ENCODE measurements around the gene ARRDC2. TPM values are rescaled to one million over a fixed set of nuclear protein-coding genes. Genes with fewer than 3 reads are reported as not detected.

The ARRDC2 gene
- total and polyA plus RNA-seq, 2 experiments from 2014 or later, result 5.7 to 19.7 TPM

- H3K4me1 ChIP-seq (ENCODE audit: insufficient read depth), result peaks cover 8% of the 10 kb centered on the region
- no peaks in the 10 kb centered on the region for H3K27me3 ChIP-seq (replicated peaks; ENCODE audit: insufficient read depth)
- H3K36me3 ChIP-seq (ENCODE audit: low read depth), result peaks cover 26% of the 10 kb centered on the region; the same call in 1 of the 2 replicates
- in situ Hi-C loops (cut with MboI), result no loop called here
- no peak overlapping the region for H3K4me3 ChIP-seq
- no peaks in the 10 kb centered on the region for H4K20me1 ChIP-seq (ENCODE audit: insufficient read depth)
- DNase-seq, result no peak
- no peak overlapping the region for H3K9ac ChIP-seq
- H3K79me2 ChIP-seq (ENCODE audit: insufficient read depth), result no peaks in the 10 kb centered on the region
- 76 to 77% methylated on average over 17 of the region's 17 CpGs for WGBS, 2 experiments (ENCODE audit: low coverage in 1 of 2, low lambda C conversion rate in 2 of 2, missing lambda C conversion rate in 2 of 2)
- 0 out of 2 replicates have a peak, but pooled peaks cover 11% of the 10 kb centered on the region for H3F3A ChIP-seq (ENCODE audit: insufficient read depth)
- H3K27ac ChIP-seq, result no peak overlapping the region
- TF ChIP-seq EZH2phosphoT487 (IDR thresholded peaks at IDR 0.05; ENCODE audit: insufficient read depth, low read depth), result no peak
- TF ChIP-seq EZH2 (IDR thresholded peaks at IDR 0.05; ENCODE audit: insufficient read depth, poor library complexity, severe bottlenecking), result no peak
- no peak overlapping the region for H2AFZ ChIP-seq
- no peaks in the 10 kb centered on the region for H3K9me2 ChIP-seq (ENCODE audit: insufficient read depth)
- no peak overlapping the region for H3K4me2 ChIP-seq (ENCODE audit: unreplicated experiment)
- H3K9me3 ChIP-seq (ENCODE audit: low read depth), result no peaks in the 10 kb centered on the region
These were observed 5.5 kb downstream of the ARRDC2 start for GRCh38 chr19:18013210-18014111.

GRCh38 chr19:18014197-18014596 lies 6.2 kb downstream of the ARRDC2 start:
- peaks cover 26% of the 10 kb centered on the region; the same call in 1 of the 2 replicates for H3K36me3 ChIP-seq (ENCODE audit: low read depth)
- in situ Hi-C loops (cut with MboI), result no loop called here

GRCh38 chr19:18016209-18016910 lies 8.4 kb downstream of the ARRDC2 start:
- Histone ChIP-seq H3F3A (ENCODE audit: insufficient read depth) (0 out of 2 replicates have a peak, but pooled peaks cover 11% of the 10 kb centered on the region), H3K9me2 (ENCODE audit: insufficient read depth) (no peaks in the 10 kb centered on the region), H3K4me3 (no peak overlapping the region), H2AFZ (no peak overlapping the region), H4K20me1 (ENCODE audit: insufficient read depth) (no peaks in the 10 kb centered on the region), H3K4me1 (ENCODE audit: insufficient read depth) (peaks cover 16% of the 10 kb centered on the region), H3K9ac (no peak overlapping the region), H3K27me3 (replicated peaks; ENCODE audit: insufficient read depth) (no peaks in the 10 kb centered on the region), H3K79me2 (ENCODE audit: insufficient read depth) (no peaks in the 10 kb centered on the region), H3K36me3 (ENCODE audit: low read depth) (peaks cover 18% of the 10 kb centered on the region; the same call in 1 of the 2 replicates), H3K27ac (no peak overlapping the region), H3K9me3 (ENCODE audit: low read depth) (no peaks in the 10 kb centered on the region), H3K4me2 (ENCODE audit: unreplicated experiment) (no peak overlapping the region)
- DNase-seq, result no peak
- TF ChIP-seq EZH2 (IDR thresholded peaks at IDR 0.05; ENCODE audit: insufficient read depth, poor library complexity, severe bottlenecking) (no peak), EZH2phosphoT487 (IDR thresholded peaks at IDR 0.05; ENCODE audit: insufficient read depth, low read depth) (no peak)
- WGBS, 2 experiments (ENCODE audit: low coverage in 1 of 2, low lambda C conversion rate in 2 of 2, missing lambda C conversion rate in 2 of 2), result 93 to 94% methylated on average over 12 to 14 of the region's 14 CpGs
- in situ Hi-C loops (cut with MboI), result no loop called here

More at GRCh38 chr19:18014197-18014596, 6.2 kb downstream of the ARRDC2 start:
- Histone ChIP-seq H3K4me3 (no peak overlapping the region), H3K9me2 (ENCODE audit: insufficient read depth) (no peaks in the 10 kb centered on the region), H4K20me1 (ENCODE audit: insufficient read depth) (no peaks in the 10 kb centered on the region), H3K27me3 (replicated peaks; ENCODE audit: insufficient read depth) (no peaks in the 10 kb centered on the region), H3K4me1 (ENCODE audit: insufficient read depth) (0 out of 2 replicates have a peak, but pooled peaks cover 3% of the 10 kb centered on the region), H3K9me3 (ENCODE audit: low read depth) (no peaks in the 10 kb centered on the region), H3K4me2 (ENCODE audit: unreplicated experiment) (no peak overlapping the region), H2AFZ (no peak overlapping the region), H3F3A (ENCODE audit: insufficient read depth) (0 out of 2 replicates have a peak, but pooled peaks cover 11% of the 10 kb centered on the region), H3K9ac (no peak overlapping the region), H3K79me2 (ENCODE audit: insufficient read depth) (no peaks in the 10 kb centered on the region), H3K27ac (no peak overlapping the region)
- WGBS, 2 experiments (ENCODE audit: low coverage in 1 of 2, low lambda C conversion rate in 2 of 2, missing lambda C conversion rate in 2 of 2), result 90 to 93% methylated on average over 6 of the region's 6 CpGs
- DNase-seq, result no peak
- TF ChIP-seq EZH2phosphoT487 (IDR thresholded peaks at IDR 0.05; ENCODE audit: insufficient read depth, low read depth), result no peak
- no peak for TF ChIP-seq EZH2 (IDR thresholded peaks at IDR 0.05; ENCODE audit: insufficient read depth, poor library complexity, severe bottlenecking)

Measured in GM23248 (cell line).